NCI-H146 treated with DMSO at 0.1 percent for 48 hours (cell line): ENCODE results near the gene PCNX3.
A peak's percentile ranks its signal among the peaks of the same experiment; 100 is the strongest.
"Not testable (repeated sequence)": the region's sequence is repeated elsewhere in the genome, so short reads cannot be mapped to it uniquely, and the experiment has no call there.

Experiments
- DNase-seq: peaks from one replicate; lab custom pipeline; 2025; ENCODE audit not compliant: unreplicated experiment; lab: John Stamatoyannopoulos, UW

PCNX3 gene

DNA sequence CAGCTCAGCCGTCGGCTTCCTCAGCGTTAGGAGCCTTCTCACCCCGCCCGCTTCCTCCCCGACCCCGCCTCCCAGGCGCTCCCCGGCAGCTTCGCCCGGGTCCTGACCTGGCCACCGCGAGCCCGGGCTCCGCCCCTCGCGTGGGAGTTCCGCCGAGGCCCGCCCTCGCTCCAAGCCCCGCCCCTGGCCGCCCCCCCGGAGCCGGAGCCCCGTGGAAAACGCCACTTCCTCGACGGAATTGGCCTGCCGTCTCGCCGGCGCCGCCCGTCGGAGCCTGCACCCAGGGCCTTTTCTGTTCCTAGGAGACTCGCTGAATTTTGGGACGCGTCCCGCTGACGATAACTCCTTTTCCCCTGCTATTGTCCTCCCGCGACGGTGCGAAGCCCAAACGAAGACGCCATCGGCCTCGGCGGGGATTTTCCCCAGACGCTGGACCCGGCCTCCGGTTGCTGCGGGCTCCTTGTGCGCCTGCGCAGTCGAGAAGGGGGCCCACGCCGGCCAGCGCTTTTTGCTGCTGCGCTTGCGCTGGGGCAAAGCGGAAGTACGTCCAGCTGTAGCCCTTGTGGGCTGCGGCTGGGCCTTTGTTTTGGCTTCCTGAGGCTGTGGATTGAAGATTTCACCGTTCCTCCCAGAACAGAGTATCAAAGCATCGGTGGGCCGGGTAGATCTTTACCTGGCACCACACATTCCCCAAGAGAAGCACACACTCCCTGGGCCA is 37.1 kb downstream of the PCNX3 start:
- peak; percentile 74 for DNase-seq

DNA sequence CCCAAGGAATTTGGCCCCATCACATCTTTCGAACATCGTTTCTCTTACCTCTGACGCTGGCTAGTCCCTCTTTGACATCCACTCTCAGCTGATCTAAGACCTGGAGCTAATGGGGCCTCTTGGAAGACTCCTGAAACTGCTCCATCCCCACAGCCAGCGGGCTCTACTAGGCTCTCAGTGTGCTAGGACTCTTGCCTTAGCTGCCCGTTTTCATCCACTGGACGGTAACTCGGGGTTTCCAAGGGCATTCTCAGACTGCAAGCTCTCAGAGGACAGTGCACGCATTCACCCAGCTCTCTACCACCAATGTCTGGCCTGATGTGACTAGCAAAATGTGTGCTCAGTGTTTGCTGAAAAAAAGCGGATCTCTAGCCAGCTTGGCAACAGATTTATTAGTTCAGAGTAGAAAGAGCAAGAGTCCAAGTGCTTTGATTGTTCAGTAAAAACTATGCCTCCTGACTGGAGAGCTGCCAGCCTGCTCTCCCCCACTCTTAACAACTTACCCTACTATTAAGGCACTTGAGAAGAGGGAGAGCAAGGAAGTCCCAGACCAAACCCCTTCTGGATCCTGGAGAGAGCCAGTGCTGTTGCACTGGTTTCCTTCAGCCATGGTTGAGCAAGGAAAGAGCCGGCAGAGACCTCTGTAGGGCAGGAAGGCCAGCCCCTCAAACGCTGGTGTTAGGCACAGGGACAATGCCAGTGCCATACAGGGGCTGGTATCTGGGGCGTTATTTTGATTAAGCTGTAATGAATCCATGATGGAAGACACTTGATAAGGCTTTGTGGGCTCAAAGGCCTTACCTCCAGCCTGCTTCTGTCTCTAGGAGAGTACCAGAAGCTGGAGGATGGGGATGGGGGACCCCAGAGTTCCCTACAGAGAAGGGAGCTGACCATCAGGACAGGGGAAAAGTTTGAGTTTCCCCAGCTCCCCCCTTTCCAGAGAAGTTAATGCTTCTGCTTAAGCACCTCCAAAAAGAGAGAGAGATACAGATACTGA is 38.0 kb downstream of the PCNX3 start:
- no peak for DNase-seq

DNA sequence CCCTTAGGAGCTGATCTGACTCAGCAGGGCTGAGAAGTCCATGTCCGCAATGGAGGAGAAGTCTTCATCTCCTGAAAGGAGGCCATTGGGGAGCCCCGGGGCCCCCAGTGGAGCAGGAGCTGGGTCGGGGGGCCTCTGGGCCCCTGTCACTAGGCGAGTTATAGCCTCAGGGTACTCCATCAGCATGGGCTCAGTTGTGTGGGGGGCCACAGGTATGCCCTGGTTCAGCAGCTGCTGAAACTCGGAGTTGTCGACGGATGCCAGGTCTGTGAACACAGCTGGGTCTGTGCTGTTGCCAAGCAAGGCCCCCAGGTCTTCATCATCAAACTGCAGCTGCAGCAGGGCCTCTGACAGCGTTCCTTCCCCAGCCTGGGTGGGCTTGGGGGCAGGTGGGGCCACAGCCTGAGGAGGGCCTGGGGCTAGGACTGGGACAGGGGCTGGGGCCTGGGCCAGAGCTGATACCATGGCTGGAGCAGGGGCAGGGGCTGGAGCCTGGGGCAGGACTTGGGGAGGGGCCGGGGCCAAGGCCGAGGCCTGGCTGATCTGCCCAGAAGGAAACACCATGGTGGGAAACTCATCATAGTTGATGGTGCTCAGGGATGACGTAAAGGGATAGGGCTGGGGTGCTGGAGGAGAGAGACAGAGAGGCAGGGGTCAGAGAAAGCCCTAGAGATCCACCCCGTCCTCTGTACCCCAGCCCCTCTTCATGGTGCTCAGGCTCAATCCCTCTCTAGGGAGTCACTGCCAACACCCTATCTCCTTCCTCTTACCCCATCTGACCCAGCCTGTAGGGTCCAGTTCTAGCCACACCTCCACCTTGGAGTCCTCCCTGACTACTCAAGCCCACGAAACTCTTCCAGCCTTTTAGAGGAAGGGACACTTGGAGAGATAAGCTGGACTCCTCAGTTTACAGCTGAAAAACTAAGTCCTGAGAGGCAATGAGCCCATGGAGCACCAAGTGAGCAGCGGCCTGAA is 39.1 kb downstream of the PCNX3 start:
- no peak for DNase-seq

DNA sequence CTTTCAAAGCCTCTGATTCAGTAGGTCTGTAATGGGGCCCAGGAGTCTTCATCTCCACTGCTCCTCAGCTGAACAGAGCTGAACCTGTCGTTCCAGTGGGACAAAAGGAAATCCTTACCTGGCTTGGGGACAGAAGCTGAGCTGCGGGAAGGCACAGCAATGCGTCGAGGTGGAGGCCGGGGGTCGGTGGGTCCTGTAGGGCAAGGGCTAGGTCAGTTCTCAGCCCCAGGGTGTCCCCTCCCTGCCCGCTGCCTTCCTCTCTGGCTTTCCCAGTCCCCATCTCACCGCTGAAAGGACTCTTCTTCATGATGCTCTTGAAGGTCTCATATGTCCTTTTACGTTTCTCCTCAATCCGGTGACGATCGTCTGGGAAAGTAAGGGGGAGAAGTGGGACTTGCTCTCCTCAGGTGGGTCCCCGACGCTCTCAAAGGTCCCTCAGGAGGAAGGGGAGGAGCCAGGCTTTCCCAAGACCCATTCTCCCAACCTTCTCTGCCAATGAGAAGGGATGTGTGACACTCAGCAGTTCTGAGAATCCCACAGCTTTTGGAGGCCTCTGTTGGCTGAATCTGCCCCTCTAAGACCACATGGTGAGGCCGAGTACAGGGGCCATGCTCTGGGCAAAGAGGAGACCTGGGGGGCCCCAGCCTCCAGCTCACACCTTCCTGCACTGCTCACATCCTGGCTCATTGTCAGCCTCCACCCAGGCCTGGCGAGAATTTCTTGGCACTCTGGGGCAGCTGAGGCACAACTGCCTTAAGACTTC is 40.2 kb downstream of the PCNX3 start:
- no peak for DNase-seq

DNA sequence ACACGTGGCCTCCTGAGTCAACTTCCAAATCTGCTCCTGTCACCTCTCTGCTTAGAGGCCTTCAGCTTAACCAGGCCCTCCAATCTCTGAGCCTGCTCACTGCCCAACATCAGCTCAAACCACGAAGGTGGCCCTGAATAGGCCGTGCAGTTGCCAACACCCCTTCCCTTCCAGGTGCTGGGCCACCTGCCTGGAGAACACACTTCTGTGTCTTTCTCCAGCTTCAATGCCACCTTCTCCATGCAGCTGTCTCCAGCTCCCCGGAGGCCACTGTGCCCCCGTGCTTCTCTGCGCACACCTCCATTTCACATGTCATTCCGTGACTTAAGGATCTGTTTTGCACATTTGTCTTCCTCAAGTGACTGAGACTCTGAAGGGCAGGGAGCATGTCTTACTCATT is 41.9 kb downstream of the PCNX3 start:
- no peak for DNase-seq

DNA sequence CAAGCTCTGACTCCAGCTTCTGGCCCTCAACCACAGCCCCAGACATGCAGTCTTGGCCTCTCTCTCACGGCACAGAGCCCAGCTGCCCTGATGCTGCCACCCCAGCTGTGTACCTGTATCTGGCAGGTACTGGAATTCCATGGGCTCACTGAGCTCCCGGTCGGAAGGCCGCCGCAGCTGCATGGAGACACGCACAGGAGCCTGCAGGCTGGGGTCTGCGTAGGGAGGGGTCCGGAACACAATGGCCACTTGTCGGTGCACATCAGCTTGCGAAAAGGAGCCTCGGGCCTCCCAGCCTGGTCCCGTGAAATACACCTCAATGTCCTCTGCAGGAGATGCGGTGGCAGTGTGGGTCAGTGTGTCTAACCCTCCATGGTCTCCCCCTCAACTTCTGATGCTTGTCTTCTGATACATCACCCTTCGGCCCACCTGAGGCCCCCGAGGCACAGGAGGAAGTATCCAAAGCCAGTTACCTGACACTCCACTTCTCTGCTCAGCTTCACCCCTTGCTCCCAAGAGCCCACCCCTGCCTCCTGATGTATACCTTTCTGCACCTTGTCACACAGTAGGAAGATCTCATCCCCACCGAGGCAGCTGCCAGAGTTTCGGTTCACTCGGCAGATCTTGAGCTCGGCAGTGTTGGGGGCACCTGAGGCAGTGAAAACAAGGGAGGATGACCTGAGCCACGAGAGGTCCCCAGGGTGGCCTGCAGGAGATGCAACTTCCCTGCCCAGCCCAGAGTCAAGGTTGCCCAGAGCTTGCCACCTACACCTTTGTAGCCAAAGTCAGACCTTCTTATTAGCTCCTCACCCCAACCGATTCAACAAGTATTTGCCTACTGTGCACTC is 42.8 kb downstream of the PCNX3 start:
- no peak for DNase-seq

DNA sequence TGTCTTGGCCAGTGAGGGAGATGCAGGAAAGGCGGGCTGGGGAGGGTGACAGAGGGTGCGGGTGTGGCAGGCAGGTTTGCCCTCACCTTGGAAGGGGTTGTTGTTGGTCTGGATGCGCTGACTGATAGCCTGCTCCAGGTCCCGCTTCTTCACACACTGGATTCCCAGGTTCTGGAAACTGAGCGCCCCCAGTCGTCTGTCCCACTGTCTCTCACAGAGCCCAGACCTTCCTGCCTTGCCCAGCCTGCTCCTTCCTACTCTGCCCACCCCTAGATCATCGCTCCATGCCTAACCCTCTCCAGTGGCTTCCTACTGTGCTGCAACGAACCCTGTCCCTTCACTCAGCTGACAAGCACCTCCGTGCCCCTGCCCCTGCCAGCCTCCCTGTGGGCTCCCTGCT is 44.5 kb downstream of the PCNX3 start:
- DNase-seq = no peak

DNA sequence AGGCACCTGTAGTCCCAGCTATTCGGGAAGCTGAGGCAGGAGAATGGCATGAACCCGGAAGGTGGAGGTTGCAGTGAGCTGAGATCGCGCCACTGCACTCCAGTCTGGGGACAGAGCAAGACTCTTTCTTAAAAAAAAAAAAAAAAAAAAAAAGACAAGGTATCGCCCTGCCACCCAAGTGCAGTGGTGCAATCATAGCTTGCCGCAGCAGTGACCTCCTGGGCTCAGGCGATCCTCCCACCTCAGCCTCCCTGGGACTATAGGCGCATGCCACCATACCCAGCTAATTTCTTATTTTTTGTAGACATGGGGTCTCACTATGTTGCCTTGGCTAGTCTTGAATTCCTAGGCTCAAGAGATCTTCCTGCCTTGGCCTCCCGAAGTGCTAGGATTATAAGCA is 45.3 kb downstream of the PCNX3 start:
- not testable (repeated sequence) for DNase-seq

DNA sequence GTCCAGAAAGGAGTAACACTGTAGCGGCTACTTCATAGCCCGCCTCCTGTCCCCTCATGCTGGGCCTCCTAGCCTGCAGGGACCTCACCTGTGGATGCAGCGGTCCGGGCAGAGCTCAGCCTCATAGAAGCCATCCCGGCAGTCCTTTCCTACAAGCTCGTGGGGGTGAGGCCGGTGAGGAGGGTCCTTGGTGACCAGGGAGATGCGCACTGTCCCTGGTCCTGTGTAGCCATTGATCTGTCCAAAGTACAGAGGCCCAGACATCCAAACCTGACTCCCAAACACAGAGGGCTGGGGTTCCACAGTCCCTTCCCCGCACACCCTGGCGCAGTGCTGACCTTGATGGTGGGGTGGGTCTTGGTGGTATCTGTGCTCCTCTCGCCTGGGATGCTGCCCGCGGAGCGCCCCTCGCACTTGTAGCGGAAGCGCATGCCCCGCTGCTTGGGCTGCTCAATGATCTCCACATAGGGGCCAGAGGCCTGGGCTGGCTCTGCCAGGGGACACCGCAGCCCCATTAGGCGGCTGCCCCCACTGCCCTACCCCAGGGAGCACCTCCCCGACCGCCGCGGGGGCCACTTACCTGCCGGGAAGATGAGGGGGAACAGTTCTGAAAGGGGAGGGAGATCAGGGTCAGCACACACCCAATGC is 46.1 kb downstream of the PCNX3 start:
- DNase-seq = no peak

DNA sequence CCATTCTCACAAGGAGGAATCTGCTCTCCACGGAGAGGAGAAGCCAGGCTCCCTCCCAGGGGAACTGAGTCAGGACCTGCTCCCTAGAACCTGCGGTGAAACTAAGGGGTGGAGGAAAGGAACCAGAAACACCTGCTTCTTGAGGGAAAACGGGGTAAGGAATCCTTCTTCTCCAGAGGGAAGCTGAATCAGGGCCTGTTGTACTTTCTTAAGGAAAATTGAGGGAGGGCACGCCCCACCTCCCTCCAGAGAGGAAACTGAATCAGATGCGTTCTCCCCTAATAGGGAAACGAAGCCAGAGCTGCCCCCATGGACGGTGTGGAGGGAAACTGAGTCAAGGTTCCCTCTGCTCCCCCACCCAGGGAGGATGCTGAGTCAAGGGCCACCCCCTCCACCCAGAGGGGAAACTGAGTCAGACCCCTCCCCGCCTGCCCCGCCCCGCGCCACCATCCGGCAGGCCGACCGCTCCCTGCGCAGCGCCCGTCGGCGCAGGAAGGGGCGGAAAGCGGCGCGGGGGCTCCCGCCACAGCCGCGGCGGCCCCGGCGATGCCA is 46.7 kb downstream of the PCNX3 start:
- no peak for DNase-seq

DNA sequence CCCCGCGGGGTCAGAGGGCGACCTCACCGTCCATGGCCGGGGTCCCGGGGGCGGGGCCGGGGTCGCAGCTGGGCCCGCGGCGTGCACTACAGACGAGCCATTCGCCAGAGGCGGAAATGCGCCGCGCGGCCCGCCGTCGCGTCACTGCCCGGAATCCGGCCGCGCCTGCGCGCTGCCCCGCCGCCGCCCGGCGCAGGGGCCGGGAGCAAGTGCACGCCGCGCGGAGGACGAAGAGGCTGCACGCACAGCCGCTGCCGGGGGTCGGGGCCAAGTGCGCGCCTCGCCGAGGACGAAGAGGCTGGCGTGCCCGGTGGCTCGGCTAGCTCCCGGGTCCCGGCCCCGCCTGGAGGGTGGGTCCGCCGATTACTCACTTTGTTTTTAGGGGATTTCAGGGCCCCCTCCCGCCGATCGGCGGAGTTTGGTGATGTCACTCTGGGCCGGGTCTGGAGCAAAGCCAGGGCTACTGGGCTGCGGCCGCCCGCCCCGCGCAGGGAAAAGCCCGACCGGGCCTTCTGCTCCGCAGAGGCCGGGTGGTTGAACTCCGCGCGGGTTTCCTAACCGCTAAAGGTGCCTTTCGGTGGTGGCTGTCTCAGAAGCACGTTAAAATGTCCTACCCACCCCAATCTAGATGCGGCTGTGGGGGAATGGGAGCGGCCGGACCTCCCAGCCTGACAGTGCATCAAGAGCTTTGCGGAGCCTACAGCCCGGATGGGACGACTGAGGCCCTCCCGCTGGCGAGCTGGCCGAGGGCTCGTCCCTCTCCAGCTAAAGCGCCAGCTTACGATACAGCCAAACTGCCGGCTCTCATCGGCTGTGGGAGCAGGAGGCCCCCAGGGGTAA is 47.4 kb downstream of the PCNX3 start, which contains the start of gene RELA:
RELA (minus strand) TSS at position 118 of the 840 bp plus-strand sequence; CDS start at position 34, 84 bp downstream.
- DNase-seq = peak; percentile 75

DNA sequence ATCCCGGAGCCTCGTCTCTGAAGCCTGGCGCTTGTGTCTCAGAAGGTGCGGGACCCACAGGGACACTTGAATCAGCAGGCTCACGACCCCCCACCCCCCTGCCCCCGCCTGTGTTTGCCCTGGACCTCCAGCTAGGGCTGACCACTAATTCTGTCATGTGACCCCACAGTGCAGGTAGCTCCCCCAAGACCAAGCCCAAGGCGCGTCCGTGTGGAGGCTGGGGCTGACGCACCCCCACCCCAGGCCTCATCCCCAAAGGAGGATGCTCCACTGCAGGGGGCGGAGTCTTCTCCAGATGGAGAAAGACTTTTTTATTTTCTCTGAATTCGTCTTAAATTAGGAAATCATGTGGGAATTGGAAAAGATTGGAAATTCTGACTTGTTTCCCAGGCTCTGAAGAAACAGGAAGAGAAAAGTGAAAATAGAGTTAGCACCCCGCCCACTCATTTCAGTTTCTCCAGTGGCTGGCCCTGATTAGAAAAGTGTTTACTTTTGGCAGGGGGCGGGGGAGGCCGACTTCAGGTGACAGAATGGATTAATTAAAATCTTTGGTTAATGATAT is 48.1 kb downstream of the PCNX3 start:
- DNase-seq = no peak

DNA sequence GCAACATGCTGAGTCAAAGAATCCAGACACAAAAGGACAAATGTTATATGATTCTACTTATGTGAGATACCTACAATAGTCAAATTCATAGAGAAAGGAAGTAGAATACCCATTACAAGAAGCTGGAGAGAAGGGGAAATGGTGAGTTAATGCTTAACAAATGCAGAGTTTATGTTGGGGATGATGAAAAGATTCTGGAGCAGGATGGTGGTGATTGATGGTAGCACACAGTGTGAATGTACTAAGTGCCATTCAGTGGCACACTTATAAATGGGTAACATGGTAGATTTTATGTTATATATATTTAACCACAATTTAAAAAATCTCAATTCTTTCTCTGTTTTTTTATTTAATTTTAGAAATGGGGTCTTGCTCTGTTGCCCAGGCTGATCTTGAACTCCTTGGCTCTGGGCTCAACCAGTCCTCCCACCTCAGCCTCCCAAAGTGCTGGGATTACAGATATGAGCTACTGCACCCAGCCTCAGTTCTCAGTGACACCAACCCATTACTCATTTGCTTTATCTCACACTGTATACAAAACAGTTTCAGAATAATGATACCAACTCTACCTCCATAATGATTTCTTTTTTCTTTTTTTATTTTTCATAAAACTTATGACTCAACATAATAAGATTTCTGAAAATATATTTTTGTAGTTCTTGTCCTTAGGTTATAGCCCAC is 56.7 kb downstream of the PCNX3 start:
- DNase-seq = no peak

DNA sequence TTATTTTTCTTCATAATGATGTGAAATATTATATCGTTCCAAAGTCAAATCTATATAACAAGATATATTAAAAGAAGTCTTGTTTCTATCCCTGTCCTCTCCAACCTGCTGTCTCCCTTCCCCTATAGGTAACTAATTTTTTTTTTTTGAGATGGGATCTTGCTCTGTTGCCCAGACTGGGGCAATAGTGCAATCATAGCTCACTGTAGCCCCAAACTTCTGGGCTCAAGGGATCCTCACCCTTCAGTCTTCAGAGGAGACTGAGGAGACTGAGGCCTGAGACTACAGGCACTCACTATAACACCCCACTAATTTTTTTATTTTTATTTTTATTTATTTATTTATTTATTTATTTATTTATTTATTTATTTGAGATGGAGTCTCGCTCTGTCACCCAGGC is 57.4 kb downstream of the PCNX3 start:
- DNase-seq = no peak

DNA sequence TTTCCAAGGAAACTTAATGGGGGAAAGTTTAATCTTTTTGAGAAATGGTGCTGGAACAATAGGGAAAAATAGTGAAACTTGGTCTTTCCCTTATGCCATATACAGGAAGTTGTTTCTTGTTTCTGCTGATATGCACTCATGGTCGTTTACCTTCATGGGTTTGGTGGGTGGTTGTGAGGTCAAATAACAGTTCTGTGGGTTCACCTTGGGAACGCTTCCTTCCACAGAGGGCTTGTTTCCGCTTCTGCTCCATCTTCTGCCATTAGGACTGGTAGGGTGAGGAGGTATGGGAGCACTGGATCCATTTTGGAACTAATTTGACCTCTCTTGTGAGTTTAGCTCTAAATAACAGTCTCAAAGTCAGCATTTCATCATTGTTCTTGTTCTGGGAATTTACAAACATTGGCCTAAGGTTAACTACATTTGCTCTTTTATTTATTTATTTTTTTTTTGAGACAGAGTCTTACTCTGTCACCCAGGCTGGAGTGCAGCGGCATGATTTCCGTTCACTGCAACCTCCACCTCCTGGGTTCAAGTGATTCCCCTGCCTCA is 64.7 kb downstream of the PCNX3 start:
- no peak for DNase-seq

DNA sequence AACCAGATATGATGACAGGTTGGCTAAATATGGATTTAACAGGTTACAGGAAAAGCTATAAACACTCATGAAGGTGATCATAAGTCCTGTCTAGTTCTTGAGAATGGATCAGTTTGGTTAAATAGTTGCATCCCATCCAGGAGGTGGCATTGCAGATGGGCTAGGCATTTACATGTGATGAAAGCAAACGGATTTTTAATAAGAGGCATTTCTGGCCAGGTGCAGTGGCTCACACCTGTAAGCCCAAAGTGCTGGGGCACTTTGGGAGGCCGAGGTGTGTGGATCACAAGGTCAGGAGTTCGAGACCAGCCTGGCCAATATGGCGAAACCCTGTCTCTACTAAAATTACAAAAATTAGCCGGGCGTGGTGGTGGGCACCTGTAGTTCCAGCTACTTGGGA is 67.9 kb downstream of the PCNX3 start:
- not testable (repeated sequence) for DNase-seq
